ENCODE results near the gene FNDC3A.
A peak's percentile ranks its signal among the peaks of the same experiment; 100 is the strongest.

FNDC3A gene

DNA sequence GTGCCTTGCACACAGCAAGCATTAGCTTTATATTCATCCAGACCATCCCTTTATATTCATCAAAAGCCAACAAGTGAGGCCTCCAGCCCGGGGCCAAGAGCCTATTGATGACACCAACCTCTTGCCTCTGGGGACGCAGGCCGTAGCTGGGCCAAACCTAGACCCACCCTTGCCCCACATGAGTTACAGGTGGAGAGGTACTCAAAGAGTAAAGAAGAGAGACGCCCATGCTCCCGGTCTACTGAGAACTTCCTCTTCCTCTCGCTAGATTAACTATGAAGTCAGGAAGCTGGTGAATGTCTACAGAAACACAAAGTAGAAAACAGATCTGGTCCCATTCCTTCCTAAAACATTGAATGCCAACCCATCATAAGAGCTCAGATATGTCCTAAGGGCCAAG is 240.6 kb downstream of the FNDC3A start:
- no peak for DNase-seq (ENCODE audit: low spot score)

GRCh38 chr13:49217962-49218492 is 242.3 kb downstream of the FNDC3A start:
- H3K4me3 ChIP-seq, result no peak overlapping the region
- DNase-seq (ENCODE audit: low spot score), result no peak
- TF ChIP-seq CTCF (IDR thresholded peaks at IDR 0.05), result no peak
- no peak overlapping the region for H3K27ac ChIP-seq

More for the DNA sequence above, 240.6 kb downstream of the FNDC3A start:
- no peak for TF ChIP-seq CTCF (IDR thresholded peaks at IDR 0.05)
- Histone ChIP-seq H3K4me3 (no peak overlapping the region), H3K27ac (no peak overlapping the region)

- DNase-seq (ENCODE audit: low spot score), result no peak
- H3K27ac ChIP-seq, result no peak overlapping the region
- no peak for TF ChIP-seq CTCF (IDR thresholded peaks at IDR 0.05)
- H3K4me3 ChIP-seq, result no peak overlapping the region
Observed at GRCh38 chr13:49218493-49219051, 242.9 kb downstream of the FNDC3A start.

- no peak for DNase-seq (ENCODE audit: low spot score)
- Histone ChIP-seq H3K27ac (no peak overlapping the region), H3K4me3 (peak overlapping the region; percentile 69)
- no peak for TF ChIP-seq CTCF (IDR thresholded peaks at IDR 0.05)
Observed at GRCh38 chr13:49219647-49220035, 243.9 kb downstream of the FNDC3A start.

GRCh38 chr13:49220036-49220855 is 244.5 kb downstream of the FNDC3A start, which contains the start of gene MLNR:
Gene MLNR (plus strand): TSS chr13:49220338. CDS start chr13:49220338, 0 bp downstream.
- Histone ChIP-seq H3K4me3 (peak within 1 kb of the TSS; percentile 69), H3K27ac (no peak within 1 kb of the TSS)
- no peak for DNase-seq (ENCODE audit: low spot score)
- no peak for TF ChIP-seq CTCF (IDR thresholded peaks at IDR 0.05)

DNA sequence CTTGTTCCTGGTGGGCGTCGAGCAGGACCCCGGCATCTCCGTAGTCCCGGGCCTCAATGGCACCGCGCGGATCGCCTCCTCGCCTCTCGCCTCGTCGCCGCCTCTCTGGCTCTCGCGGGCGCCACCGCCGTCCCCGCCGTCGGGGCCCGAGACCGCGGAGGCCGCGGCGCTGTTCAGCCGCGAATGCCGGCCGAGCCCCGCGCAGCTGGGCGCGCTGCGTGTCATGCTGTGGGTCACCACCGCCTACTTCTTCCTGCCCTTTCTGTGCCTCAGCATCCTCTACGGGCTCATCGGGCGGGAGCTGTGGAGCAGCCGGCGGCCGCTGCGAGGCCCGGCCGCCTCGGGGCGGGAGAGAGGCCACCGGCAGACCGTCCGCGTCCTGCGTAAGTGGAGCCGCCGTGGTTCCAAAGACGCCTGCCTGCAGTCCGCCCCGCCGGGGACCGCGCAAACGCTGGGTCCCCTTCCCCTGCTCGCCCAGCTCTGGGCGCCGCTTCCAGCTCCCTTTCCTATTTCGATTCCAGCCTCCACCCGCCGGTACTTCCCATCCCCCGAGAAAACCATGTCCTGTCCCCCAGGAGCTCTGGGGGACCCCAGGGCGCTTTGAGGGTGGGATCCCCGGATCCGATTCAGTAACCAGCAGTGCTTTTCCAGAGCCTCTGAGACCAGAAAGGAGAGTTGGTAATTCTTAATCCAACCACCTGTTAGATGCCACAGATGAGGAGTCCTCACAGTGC is 245.3 kb downstream of the FNDC3A start:
- no peak for DNase-seq (ENCODE audit: low spot score)
- H3K27ac ChIP-seq, result no peak overlapping the region
- H3K4me3 ChIP-seq, result peak overlapping the region; percentile 69
- TF ChIP-seq CTCF (IDR thresholded peaks at IDR 0.05), result no peak

Measured in coronary artery (tissue), 2 donors.